ENCODE data around the gene RASL11B. TPM values are rescaled to one million over a fixed set of nuclear protein-coding genes. Genes with fewer than 3 reads are reported as not detected.

RASL11B gene
- total and polyA plus RNA-seq, 2 of the 13 experiments (the other 11 are each of a cell fraction or from before 2014, with no cell fraction given), result 0.07 to 0.20 TPM

GRCh38 chr4:52846502-52846901 lies 15.6 kb upstream of the RASL11B start:
- FAIRE-seq (no peak), DNase-seq (ENCODE audit: low spot score) (no peak), ATAC-seq (no peak)
- no peak for TF ChIP-seq ELF4 (CRISPR knock-in tag; IDR thresholded peaks at IDR 0.05; ENCODE audit: borderline replicate concordance)
- no peak for TF ChIP-seq CCAR2 (optimal IDR thresholded peaks at IDR 0.05; ENCODE audit: low read depth, low read length)
- TF ChIP-seq ZNF788 (CRISPR knock-in tag; IDR thresholded peaks at IDR 0.05; ENCODE audit: borderline replicate concordance), result no peak
- no peak for TF ChIP-seq NBN (conservative IDR thresholded peaks at IDR 0.05)
- TF ChIP-seq ZNF577 (CRISPR knock-in tag; IDR thresholded peaks at IDR 0.05; ENCODE audit: borderline replicate concordance, low read depth), result no peak
- no peak for TF ChIP-seq EEA1 (CRISPR knock-in tag; IDR thresholded peaks at IDR 0.05; ENCODE audit: borderline replicate concordance)
- no peak for TF ChIP-seq SP5 (CRISPR knock-in tag; IDR thresholded peaks at IDR 0.05; ENCODE audit: borderline replicate concordance, low read depth)
- no peak overlapping the region for H2AFZ ChIP-seq (ENCODE audit: low read length)
- in situ Hi-C loops (cut with HindIII; ENCODE audit: extremely low pct_ligation_motif_present, low pct_unique_long_range_greater_than_20kb) (no loop called here), intact Hi-C loops (cut with micrococcal nuclease; ENCODE audit: unreplicated experiment) (no loop called here)
- H3K9ac ChIP-seq (ENCODE audit: insufficient read depth, low read depth, low read length), result no peak overlapping the region
- no peaks in the 10 kb centered on the region for H3K79me2 ChIP-seq (ENCODE audit: insufficient read depth, low read length)
- no TSS peak for BruUV-seq (replicated peaks)
- H3K27ac ChIP-seq (ENCODE audit: extremely low read length, insufficient read depth, low read length), result no peak overlapping the region
- no peaks in the 10 kb centered on the region for H3K36me3 ChIP-seq (replicated peaks in 1 of 2; ENCODE audit: control insufficient read depth in 1 of 2, insufficient read depth in 2 of 2, low read length in 2 of 2)
- no peaks in the 10 kb centered on the region for H3K9me3 ChIP-seq (ENCODE audit: low read length)
- no peak overlapping the region for H3K4me2 ChIP-seq (ENCODE audit: low read depth, low read length)
- H4K20me1 ChIP-seq (ENCODE audit: insufficient read depth, low read length), result no peaks in the 10 kb centered on the region
- ChIA-PET POLR2A (no interaction called here), CTCF (ENCODE audit: low intra/inter-chr PET ratio, low total read pairs) (no interaction called here)
- H3K27me3 ChIP-seq (ENCODE audit: control insufficient read depth in 1 of 2, insufficient read depth in 2 of 2, low read length in 2 of 2), result no peaks in the 10 kb centered on the region; a peak in 2 of 5 replicates
- 34% methylated on average over 2 of the region's 2 CpGs for WGBS (ENCODE audit: low lambda C conversion rate)
- peaks cover 18% of the 10 kb centered on the region for H3K4me1 ChIP-seq (ENCODE audit: insufficient read depth, low read length)
- no peak overlapping the region for H3K4me3 ChIP-seq (replicated peaks in 1 of 3; ENCODE audit: insufficient read depth in 1 of 3, low read depth in 2 of 3, low read length in 3 of 3)

GRCh38 chr4:52848254-52848653 lies 13.9 kb upstream of the RASL11B start:
- Histone ChIP-seq H3K27ac (ENCODE audit: extremely low read length, insufficient read depth, low read length) (no peak overlapping the region), H2AFZ (ENCODE audit: low read length) (no peak overlapping the region), H3K9ac (ENCODE audit: insufficient read depth, low read depth, low read length) (no peak overlapping the region), H3K9me3 (ENCODE audit: low read length) (no peaks in the 10 kb centered on the region), H3K36me3 (replicated peaks in 1 of 2; ENCODE audit: control insufficient read depth in 1 of 2, insufficient read depth in 2 of 2, low read length in 2 of 2) (no peaks in the 10 kb centered on the region), H4K20me1 (ENCODE audit: insufficient read depth, low read length) (no peaks in the 10 kb centered on the region), H3K4me1 (ENCODE audit: insufficient read depth, low read length) (peaks cover 18% of the 10 kb centered on the region), H3K4me2 (ENCODE audit: low read depth, low read length) (no peak overlapping the region), H3K79me2 (ENCODE audit: insufficient read depth, low read length) (no peaks in the 10 kb centered on the region), H3K27me3 (ENCODE audit: control insufficient read depth in 1 of 2, insufficient read depth in 2 of 2, low read length in 2 of 2) (no peaks in the 10 kb centered on the region), H3K4me3 (replicated peaks in 1 of 3; ENCODE audit: insufficient read depth in 1 of 3, low read depth in 2 of 3, low read length in 3 of 3) (no peak overlapping the region)
- ChIA-PET POLR2A (no interaction called here), CTCF (ENCODE audit: low intra/inter-chr PET ratio, low total read pairs) (no interaction called here)
- no TSS peak for BruUV-seq (replicated peaks)
- FAIRE-seq (no peak), DNase-seq (ENCODE audit: low spot score) (no peak), ATAC-seq (no peak)
- 52% methylated on average over 6 of the region's 6 CpGs for WGBS (ENCODE audit: low lambda C conversion rate)
- in situ Hi-C loops (cut with HindIII; ENCODE audit: extremely low pct_ligation_motif_present, low pct_unique_long_range_greater_than_20kb) (no loop called here), intact Hi-C loops (cut with micrococcal nuclease; ENCODE audit: unreplicated experiment) (no loop called here)
- TF ChIP-seq ELF1 (CRISPR knock-in tag; IDR thresholded peaks at IDR 0.05) (no peak), RFXANK (CRISPR knock-in tag; IDR thresholded peaks at IDR 0.05) (no peak), KLF16 (CRISPR knock-in tag; IDR thresholded peaks at IDR 0.05) (no peak), BORCS8-MEF2B (CRISPR knock-in tag; IDR thresholded peaks at IDR 0.05) (no peak), HIC2 (CRISPR knock-in tag; IDR thresholded peaks at IDR 0.05; ENCODE audit: low read depth) (no peak), EEA1 (CRISPR knock-in tag; IDR thresholded peaks at IDR 0.05; ENCODE audit: borderline replicate concordance) (no peak), ZFP36L1 (CRISPR knock-in tag; IDR thresholded peaks at IDR 0.05) (no peak), GRHL1 (CRISPR knock-in tag; conservative IDR thresholded peaks at IDR 0.05) (no peak), REPIN1 (CRISPR knock-in tag; IDR thresholded peaks at IDR 0.05; ENCODE audit: borderline replicate concordance, low read depth) (no peak), MED13 (CRISPR knock-in tag; IDR thresholded peaks at IDR 0.05) (no peak), CENPX (CRISPR knock-in tag; IDR thresholded peaks at IDR 0.05) (no peak), ZNF282 (IDR thresholded peaks at IDR 0.05; ENCODE audit: partially characterized antibody) (no peak)

Data from HepG2 (cell line).